G401.6 (cell line): ENCODE data around the gene NEB.
"Not testable (repeated sequence)": the region's sequence is repeated elsewhere in the genome, so short reads cannot be mapped to it uniquely, and the experiment has no call there.

Experiments
- FAIRE-seq: peaks from 2 replicates; lab custom pipeline; 2012; peaks lifted over from hg19 to GRCh38; lab: Jason Lieb, UNC

Gene NEB

GRCh38 chr2:151649400-151649799 is 84.9 kb downstream of the NEB start:
- no peak for FAIRE-seq

DNA sequence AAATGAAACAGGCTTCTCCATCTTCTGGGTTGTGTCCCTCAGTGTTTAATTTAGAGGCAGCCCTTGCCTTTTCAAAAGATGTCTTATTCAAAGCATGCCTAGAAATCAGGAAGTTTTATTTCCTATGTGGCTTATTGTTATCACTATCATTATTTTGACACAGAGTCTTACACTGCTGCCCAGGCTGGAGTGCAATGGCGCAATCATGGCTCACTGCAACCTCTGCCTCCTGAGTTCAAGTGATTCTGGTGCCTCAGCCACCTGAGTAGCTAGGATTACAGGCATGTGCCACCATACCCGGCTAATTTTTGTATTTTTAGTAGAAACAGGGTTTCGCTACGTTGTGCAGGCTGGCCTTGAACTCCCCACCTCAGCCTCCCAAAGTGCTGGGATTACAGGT is 87.8 kb downstream of the NEB start:
- not testable (repeated sequence) for FAIRE-seq

GRCh38 chr2:151644580-151644979 is 89.7 kb downstream of the NEB start:
- FAIRE-seq, result no peak

GRCh38 chr2:151641895-151642294 is 92.4 kb downstream of the NEB start:
- not testable (repeated sequence) for FAIRE-seq

DNA sequence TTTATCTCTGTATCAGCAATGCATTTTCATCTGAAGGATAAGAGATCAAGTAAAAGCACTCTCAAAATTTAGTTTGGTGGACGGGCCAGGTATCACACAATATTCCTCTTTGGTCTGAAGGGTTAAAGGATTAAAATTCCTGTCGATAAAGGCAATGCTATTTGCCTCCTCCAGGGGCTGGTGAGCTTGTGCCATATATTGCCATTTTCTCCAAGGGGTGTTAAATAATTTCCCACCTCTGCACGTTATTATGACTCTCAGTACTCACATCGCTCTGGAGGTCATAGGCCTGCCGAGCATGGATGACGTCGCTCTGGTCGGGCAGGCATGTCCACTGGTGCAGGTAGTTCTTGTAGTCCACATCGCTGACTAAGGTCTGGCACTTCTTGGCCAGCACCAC is 94.2 kb downstream of the NEB start:
- no peak for FAIRE-seq

DNA sequence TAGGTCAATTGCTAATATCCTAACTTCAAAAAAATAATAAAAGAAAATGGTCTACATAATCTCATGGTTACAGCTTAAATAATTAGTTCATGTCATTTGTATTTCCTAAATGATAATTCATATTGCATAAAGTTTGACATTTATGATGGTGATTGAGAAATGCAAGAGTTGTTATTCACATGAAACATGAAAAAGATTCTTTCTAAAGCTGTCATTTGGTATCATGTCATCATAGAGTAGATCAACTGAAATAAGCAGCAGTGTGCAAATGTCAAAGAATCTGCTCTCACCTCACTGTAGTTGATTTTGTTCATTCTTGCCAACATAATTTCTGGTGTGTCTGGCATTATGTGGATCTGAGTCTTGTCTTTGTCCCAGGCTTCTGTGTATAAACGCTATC is 95.3 kb downstream of the NEB start:
- no peak for FAIRE-seq

DNA sequence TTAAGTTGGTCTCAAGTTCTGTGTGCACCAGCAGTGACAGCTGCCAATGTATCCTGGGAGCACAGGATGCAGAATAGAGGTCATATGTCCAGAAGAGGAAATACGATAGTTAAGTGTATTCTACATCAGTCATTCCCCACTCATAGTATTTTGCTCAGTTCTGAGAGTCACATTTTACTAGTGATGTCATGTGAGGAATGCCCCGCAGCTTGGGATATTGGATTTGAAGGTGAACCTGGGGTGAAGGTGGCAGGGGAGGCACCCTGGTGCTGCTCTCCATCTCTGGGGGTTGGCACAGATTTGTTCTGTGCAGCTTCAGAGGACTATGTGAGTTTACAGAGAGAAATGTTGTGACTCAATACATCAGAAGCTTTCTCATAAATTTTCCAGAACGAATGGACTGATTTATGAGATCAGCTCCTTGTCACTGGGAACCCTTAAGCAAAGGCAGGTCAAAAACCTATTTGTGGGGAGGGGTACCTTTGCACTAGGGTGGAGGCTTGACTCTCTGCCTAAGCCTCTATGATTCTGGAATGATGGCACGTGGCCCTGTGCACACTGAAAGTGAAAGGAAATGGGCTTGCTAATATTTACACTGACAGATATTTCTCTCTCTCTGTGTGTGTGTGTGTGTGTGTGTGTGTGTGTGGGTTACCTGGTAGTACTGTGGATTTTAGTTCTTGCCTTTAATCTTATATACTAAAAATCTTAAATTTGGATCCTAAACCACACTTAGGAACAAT is 95.9 kb downstream of the NEB start:
- no peak for FAIRE-seq

GRCh38 chr2:151637271-151637781 is 97.0 kb downstream of the NEB start:
- FAIRE-seq, result no peak

GRCh38 chr2:151634736-151635467 is 99.4 kb downstream of the NEB start:
- no peak for FAIRE-seq

- peak; percentile 96 for FAIRE-seq
Observed at GRCh38 chr2:151632993-151633565, 101.2 kb downstream of the NEB start.

GRCh38 chr2:151630372-151630771 is 103.9 kb downstream of the NEB start:
- no peak for FAIRE-seq

- no peak for FAIRE-seq
Observed at GRCh38 chr2:151627353-151627752, 106.9 kb downstream of the NEB start.

DNA sequence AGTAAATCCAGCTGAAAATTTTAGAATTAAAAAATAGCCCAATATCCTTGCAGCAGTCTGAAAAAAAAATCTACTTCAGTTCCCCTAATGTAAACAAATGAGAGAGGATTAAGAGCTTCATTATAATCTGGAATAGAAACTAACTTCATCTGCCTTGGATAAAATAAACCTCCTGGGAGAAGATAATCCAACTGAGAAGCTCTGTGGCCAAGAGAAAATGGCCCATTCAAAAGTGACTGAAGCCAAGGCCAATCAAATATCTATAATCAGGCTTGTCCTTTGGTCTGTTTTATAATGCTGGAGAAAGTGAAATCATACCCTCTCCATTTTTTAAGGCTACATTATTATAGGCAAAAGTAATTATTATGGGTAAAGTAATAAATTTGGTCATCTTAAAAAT is 110.0 kb downstream of the NEB start:
- FAIRE-seq, result no peak

DNA sequence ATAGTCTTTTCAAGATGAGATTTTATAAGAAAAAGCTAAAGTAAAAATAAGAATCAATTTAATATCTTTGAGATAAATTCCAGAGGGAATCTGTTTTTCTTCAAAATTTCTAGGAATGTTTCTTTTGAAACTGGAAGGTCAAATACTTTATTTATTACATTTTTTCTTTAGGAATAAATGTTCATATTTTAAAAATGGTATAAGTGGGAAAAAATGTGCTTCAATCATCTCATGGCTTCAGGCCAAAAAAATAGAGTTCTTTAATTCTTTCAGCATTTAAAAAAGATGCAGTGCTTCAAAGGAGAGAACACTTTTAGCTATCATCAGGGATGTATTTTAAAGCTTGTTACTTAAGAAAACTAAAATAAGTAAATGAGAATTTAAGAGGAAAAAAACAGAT is 110.6 kb downstream of the NEB start:
- peak; percentile 64 for FAIRE-seq

GRCh38 chr2:151620761-151621160 is 113.5 kb downstream of the NEB start:
- FAIRE-seq, result no peak

DNA sequence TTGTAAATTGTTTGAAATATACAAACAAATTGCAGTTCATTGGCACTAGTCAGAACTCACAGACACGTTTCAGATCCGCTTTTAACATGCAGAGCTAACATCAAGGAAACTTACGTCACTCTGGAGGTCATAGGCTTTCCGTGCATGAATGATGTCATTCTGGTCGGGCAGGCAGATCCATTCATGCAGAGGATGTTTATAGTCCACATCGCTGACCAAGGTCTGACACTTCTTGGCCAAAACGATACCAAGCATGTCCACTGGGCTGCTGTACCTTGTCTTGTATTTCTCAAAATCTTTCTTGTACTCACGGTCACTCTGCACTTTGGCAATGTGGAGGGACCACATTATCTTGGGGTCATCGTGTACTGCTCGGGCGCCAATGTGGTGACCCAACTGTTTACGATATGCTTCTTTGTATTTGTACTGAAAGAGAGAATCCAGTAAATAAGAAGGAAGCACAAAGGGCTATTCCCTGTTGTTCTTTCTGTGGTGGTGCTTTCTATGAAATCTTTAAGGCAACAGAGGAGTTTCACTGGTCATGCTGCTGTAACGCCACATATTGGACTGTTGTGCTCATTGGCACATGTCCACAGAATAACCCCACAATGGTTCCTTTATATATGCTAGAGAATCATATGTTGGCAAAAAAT is 114.8 kb downstream of the NEB start:
- FAIRE-seq, result no peak

DNA sequence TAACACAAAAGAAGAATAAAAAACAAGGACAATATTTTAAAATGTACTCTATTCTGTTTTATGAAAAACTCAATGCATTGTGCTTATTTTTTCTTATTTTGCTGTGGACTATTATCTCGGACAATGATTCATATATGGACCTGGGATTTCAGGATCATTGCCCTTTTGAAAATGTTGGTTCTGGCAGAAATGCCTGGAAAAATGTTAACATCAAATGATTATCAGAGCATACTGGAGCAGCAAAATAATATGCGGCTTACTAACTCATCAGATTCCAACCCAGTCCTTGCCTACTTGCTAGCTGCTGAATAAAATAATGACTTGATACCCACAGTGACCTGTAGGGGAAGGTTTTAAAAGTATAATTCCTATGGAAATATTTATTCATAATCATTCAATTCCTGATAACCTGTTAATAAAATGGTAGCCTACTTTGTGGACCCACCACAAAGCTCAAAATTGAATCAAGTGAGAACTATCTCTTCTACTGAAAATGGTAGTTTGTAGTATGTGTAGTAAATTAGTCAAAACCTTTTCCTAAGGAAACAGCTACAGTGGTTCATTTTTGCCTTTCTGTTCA is 117.4 kb downstream of the NEB start:
- no peak for FAIRE-seq

GRCh38 chr2:151614606-151615306 is 119.5 kb downstream of the NEB start:
- no peak for FAIRE-seq

- FAIRE-seq, result no peak
Observed at GRCh38 chr2:151614159-151614558, 120.1 kb downstream of the NEB start.

DNA sequence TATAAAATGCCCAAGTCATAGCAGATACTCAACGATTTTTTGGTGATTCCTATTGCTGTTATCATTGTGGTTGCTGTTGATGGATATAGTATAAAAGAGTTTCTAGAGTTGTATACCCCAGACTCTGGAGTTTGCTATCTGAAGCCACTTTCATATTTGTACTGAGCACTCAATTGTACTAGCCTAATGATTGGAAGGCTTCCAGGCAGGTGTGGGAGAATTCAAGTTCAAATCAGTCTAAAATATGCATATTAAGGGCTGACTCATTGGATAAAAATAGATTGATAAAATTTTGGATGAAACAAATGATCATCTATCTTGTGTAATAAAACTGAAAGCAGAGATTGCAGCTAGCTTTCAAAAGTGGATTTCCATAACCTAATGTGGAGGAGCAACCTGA is 122.9 kb downstream of the NEB start:
- no peak for FAIRE-seq

DNA sequence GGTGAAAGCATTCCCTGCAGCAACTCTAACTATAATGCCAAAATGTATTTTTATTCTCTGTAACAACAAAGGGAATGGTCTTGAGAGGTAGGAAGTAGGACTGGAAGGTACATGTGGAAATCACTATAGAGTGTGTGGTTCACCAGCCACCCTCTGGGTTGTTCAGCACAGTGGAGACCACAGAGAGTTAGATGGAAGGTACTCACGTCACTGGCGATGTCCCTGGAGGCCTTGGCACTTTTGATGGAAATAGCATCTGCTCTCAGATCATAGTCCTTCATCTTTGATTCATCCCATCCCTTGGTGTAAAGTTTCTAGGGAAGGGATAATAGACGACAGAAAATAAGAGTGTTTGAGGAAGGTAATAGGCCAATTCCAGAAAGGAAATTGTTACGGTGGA is 124.0 kb downstream of the NEB start:
- no peak for FAIRE-seq

DNA sequence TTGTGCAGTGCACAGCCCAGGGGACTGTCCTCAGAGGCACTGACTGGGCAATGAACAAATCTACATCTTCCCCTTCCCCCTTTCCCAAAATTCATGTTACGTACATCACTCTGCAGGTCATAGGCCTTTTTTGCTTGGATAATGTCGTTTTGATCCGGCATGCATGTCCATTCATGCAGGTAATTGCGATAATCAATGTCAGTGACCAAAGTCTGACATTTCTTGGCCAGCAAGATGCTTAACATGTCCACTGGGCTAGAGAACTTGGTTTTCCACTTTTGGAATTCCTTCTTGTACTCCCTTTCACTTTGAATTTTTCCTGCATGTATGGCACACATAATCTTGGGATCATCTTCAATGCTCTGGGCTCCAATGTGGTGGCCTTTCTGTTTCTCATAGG is 124.6 kb downstream of the NEB start:
- FAIRE-seq, result no peak
